Measurements from ENCODE around the gene PLPP4.

GRCh38 chr10:120593693-120594092, 136.7 kb downstream of the PLPP4 start:
- TF ChIP-seq TOX (CRISPR knock-in tag; IDR thresholded peaks at IDR 0.05; ENCODE audit: borderline replicate concordance) (no peak), ZFP3 (CRISPR knock-in tag; IDR thresholded peaks at IDR 0.05) (no peak), CREB5 (CRISPR knock-in tag; IDR thresholded peaks at IDR 0.05; ENCODE audit: low read depth) (no peak)
- TF ChIP-seq, protein P1, sequence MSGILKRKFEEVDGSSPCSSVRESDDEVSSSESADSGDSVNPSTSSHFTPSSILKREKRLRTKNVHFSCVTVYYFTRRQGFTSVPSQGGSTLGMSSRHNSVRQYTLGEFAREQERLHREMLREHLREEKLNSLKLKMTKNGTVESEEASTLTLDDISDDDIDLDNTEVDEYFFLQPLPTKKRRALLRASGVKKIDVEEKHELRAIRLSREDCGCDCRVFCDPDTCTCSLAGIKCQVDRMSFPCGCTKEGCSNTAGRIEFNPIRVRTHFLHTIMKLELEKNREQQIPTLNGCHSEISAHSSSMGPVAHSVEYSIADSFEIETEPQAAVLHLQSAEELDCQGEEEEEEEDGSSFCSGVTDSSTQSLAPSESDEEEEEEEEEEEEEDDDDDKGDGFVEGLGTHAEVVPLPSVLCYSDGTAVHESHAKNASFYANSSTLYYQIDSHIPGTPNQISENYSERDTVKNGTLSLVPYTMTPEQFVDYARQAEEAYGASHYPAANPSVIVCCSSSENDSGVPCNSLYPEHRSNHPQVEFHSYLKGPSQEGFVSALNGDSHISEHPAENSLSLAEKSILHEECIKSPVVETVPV (CRISPR knock-in tag; IDR thresholded peaks at IDR 0.05): no peak

Data from SK-N-SH treated with all-trans-retinoic acid at 6 μM for 48 hours (cell line).